Renal pelvis (tissue), 4 donors: ENCODE measurements around the gene DEPDC5. TPM values are rescaled to one million over a fixed set of nuclear protein-coding genes. Genes with fewer than 3 reads are reported as not detected.
A peak's percentile ranks its signal among the peaks of the same experiment; 100 is the strongest.

Experiments
- DNase-seq: peaks from one replicate; pipeline ENCODE4 v3.0.0-alpha.2; 2013
- polyA plus RNA-seq, 3 donors: library from polyadenylated mRNA; unstranded; fragments of 120-200 nt; gene quantifications; one replicate each; pipeline ENCODE4 v1.2.1, GENCODE V29; 2013; ENCODE audit not compliant: insufficient read length in 3 of 3

The DEPDC5 gene
- polyA plus RNA-seq, 3 donors = 14.2 to 18.3 (median 18.2) TPM

DNA sequence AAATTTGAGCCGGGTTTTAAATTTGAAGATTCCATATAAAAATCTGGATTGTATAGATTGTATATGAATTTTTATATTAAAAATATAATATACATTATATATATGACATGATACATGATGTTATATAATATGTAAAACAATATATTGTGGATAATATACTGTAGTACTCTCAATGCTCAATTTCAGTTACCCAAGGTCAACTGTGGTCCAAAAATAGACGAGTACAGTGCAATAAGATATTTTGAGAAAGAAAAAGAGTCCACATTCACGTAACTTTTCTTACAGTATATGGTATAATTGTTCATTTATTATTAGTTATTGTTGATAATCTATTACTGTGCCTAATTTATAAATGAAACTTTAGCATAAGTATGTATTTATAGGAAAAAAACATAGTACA is 96.3 kb downstream of the DEPDC5 start:
- no peak for DNase-seq

DNA sequence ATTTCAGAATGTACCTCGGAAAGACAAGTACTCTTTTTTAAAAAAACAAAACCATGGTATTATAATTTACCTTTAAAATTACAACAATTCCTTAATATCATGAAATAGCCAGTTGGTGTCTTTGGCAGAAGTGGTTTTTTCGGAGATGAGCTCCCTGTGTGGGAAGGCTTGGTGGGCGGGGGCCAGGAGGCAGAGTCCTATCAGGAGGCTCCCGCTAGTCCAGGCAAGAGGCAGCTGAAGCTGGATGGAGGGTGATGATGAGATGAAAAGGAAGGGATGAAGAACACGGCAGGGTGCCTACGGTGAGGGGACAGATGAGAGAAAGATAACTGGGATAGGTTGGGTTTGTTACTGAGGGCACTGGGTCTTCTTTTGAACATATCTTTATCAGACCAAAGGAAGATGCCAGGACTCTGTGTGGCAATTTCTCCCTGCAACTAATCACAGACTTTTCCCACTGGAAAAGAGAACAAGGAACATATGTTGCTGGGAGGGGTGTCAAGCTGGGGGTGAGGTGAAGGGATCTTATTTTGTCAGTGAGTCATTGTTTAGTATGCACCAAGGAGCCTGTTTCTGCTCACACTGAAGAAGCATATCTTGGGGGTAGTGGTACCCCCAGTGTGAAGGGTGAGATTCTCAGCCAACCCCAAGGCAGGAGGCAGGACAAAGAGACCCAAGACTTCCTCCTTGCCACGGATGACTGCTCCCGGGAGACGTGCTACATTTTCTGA is 99.0 kb downstream of the DEPDC5 start:
- no peak for DNase-seq

DNA sequence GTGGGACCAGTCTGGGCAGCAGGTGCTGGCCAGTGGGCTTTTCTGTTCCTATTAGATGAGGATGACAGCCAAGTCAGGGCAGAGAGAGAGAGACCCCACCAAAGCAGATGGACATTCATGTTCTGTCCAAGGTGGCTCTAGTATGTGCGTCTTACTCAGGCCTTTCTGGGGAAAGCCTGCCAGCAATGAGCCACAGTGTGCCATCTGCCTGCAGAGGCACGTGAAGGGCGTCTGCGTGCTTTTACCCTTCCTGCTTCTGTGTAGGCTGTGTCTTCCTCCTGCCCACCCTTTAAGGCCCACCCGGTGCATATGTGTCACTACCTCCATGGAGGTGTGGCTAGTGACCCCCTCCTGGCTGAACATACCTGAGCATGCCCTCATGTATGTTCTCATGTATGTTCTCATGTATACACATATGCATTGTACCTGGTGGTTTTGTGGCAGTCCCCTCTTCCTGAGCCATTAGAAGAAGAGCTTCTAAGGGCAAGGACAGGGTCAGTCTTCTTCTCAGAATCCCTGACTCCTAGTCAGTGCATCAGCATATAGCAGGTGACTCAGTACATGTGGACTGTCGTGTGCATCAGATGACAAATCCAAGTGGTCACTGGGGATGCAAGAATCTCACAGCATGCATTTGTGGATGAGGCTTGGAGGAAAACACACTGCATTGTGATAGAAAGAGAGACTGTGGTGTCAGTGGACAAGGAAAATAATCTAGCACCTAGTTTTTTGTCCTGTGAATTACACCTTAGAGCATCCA is 100.1 kb downstream of the DEPDC5 start:
- DNase-seq = no peak

DNA sequence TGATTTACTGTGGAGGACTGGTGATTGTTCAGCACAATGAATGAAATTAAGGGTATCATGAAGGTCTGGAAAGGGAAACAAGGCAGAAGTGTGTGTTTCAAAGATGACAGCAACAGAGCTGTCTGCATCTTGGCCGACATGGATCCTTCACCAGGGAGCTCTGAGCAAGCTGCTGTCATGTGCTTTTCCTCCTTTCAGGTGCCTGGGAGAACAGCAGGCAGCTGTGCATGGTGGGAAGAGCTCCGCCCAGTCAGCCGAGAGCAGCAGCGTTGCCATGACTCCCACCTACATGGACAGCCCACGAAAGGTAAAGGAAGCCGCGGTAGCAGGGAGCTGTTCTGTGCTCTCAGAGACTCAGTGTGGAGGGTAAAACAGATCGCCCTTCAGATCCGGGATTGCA is 103.4 kb downstream of the DEPDC5 start:
- DNase-seq = peak; percentile 73

DNA sequence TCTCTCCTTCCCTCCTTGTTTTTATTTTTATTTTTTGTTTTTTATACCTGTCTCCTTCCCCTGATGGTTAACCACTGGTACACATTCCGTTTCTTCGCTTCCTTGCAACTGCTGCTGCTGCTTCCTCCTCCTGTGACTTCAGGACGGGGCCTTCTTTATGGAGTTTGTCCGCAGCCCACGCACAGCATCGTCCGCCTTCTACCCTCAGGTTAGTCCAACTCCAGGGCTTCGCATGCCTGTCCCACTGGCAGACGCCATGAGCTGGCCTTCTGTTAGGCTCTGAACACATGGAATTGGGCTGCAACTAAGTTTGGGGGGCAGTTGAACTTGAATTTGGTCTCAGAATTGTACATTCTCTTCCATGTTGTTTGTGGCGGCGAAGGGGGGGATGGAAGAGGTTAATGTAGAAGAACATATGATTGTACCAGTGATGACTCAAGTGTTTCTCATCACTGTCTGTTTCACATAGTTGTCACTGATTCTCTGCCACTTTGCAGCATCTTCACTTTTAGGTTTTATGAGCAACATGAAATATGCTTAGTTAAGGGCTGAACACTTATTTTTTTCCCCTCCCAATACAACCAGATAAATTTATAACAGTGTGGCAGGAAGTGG is 107.5 kb downstream of the DEPDC5 start:
- DNase-seq = no peak

DNA sequence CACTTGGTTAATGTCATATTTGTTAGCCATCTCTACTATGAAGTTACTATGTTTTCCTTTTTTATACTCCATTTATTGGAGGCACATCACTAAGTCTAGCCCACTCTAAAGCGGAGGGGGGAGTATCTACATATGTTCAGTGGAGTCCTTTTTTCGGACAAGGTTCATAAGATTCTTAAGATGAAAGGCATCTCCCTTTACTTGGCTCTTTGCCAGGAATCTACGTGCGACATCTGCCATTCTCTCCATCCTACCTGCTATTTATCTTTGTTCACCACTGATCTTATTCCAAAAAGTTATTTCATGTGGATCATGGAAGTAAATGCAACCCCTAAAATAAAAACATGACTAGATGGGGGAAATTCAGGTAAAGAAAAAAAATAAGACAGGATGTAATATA is 113.1 kb downstream of the DEPDC5 start:
- no peak for DNase-seq

DNA sequence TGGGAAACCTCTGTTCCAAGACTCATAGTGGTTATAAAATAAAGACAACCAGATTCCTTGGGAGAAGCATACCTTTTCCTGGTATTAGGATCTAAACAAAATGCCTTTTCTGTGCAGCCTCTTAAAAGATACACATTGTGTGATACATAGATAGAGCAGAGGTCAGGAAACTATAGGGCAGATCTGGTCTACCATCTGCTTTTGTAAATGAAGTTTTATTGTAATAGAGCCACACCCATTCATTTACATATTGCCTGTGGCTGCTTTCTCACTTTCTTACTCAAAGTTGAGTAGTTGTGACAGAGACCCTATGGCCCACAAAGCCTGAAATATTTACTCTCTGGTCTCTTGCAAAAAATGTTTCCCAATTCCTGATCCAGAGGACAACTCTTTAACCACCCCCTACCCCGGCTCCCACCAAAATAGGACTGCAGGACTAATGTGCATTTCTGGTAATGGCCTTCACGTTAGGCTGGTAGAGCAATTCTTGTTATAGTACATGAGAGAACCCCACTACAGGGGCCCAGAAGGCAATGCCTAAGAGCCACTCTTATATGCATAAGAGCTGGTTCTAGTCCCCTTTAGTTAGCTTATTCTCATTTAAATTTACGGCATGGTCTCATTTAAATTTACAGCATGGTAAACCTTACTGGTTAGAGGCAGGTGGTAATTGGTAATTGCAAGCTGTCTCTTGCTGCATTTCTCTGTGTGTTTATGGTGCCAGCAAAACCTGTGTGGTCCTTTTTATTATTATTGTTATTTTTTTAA is 113.8 kb downstream of the DEPDC5 start:
- DNase-seq = no peak

DNA sequence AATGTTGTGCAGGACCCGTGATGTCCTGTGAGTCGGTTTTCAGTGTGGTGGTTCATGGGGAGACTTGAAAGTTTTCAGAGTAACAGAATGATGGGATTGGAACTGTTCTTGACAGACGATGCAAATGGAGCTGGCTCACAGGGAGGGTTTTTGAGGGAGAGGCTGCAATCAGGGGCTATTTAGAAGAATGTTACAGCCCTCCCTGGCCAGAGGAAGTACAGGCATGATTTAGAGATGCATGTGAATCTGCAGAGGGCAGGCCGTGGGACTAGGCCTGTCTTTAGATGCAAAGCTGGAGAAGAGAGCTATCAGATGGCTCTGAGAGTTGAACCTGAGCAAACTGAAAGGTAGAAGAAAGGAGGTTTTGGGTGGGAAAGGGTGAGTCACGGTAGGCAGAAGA is 115.9 kb downstream of the DEPDC5 start:
- DNase-seq = no peak

DNA sequence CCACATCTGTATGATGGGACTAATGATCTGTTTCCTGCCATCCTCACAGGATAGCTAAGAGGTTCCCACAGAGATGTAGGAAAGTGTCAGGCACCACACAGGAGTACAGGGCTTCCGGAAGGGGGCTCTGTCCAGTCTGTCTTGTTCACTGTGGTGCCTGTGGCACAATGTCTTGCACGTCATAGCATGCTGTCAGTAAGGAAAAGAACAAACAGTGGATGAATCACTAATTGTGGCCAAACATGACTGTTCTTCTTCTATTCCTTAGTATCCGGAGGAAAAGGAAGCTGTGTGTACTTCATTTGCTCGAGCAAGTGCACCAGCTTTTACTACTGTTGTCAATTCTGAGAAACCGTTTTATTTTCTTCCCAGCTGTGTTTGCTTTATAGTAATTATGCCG is 117.1 kb downstream of the DEPDC5 start:
- no peak for DNase-seq

DNA sequence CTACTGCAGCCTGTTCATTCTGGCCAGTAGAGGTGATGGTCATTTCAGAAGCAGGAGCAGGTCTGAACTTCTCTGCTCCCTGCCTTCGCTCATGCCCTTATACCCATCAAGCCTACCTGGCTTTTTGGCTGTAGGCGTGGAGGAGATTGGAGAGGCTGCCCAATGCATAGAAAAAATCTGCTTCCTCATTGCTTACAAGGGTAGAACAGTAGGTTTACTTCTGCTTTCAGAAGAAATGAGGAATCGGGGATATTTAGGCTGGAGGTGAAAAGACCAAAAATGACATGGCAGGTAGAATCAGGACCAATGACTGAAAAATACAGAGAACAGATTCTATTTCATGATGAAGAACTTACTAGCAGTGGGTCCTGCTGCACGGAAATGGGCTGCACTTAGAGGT is 117.7 kb downstream of the DEPDC5 start:
- DNase-seq = no peak

DNA sequence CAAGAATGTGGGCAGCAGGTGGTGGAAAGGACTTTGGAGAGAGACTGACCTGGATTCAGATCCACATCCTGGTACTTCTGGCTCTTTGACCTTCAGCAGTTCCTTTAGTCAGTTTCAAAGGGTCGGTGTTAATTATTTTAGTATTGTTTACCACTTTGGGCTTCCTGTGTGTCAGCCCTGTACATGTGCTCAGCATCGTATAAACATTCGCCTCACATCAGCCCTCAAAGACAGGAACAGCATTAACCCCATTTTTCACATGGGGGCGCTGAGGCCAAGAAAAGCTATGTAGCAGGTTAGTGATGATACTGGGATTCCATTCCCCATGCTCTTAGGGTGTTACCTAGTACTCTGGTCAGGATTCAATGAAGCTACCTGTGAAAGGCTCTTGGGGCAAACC is 118.4 kb downstream of the DEPDC5 start:
- no peak for DNase-seq

DNA sequence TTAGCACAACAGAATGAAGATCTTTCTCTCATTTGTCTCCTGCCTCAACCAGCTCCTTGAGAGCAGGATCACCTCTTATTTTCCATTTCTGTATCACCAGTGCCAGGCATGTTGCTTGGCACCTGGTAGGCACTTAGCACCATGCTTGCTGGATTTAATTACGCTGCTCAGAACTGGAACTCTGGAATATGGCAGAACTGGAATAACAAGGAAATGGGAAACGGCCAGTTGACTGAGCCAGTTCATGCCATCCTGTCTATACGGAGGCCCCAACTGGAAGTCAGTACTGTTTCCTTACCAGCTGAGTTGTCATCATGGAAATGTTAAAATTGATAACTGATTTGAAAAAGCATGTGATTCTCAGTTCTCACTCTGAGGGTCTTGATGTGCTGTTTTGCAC is 121.0 kb downstream of the DEPDC5 start:
- no peak for DNase-seq

DNA sequence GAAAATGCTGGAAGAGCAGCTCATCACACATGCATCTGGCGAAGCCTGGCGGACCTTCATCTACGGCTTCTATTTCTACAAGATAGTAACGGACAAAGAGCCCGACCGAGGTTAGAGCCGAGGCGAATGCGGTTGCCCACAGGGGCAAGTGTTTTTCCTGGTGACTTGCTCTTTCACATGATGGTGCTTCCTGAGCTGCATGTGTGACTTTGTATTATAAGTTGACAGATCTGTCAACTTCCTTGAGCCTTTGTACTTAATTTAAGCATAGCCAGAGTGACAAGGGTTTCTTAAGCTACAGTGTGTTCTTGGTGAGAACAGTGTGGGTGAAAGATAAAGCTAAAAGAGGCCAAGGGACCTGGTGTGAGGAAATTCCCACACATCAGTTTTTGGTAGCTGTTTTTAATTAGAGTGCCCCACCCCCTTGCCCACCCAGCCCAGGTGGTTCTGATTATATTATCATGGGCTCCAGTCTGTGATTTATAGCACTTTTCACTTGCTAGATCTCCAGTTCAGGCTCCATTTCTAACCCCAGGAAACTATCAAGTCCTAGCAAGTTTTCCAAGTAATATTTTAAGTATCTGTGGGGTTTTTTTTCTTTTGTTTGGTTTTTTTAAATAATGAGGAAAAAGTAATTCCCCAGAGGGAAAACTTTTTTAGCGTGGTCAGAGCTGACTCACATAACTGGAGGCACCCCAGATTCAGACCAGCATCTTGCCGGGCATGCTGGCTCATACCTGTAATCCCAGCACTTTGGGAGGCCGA is 122.5 kb downstream of the DEPDC5 start:
- DNase-seq = no peak

DNA sequence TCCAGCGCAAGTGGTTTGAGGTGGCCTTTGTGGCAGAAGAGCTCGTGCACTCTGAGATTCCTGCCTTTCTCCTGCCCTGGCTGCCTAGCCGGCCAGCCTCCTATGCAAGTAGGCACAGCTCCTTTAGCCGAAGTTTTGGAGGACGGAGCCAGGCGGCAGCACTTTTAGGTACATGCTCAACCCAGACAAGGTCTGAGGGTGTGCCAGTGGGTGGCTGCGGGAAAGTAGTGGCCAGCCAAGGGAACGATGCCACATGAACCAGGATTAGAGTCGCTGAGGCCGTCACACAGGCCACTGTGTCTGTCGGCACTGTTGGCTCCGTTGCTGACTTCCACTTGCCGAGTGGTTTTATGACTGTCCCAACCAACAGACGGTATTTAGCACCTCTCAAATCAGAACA is 125.8 kb downstream of the DEPDC5 start:
- DNase-seq = no peak

DNA sequence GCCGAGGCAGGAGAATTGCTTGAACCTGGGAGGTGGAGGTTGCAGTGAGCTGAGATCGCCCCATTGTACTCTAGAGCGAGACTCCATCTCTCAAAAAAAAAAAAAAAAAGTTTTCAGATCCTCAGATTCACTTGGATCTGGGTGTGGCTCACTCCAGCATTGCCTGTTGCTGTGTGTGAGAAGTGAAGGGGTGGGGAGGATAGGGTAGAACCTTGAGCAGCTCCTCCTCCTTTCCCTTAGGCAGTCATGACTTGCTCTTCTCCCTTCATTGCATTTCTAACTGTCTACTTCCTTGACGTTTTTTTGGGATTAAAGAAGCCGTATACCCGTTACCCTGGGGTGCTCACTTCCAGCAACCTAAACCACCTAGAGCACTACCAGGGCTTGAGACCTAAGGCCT is 127.4 kb downstream of the DEPDC5 start:
- no peak for DNase-seq

DNA sequence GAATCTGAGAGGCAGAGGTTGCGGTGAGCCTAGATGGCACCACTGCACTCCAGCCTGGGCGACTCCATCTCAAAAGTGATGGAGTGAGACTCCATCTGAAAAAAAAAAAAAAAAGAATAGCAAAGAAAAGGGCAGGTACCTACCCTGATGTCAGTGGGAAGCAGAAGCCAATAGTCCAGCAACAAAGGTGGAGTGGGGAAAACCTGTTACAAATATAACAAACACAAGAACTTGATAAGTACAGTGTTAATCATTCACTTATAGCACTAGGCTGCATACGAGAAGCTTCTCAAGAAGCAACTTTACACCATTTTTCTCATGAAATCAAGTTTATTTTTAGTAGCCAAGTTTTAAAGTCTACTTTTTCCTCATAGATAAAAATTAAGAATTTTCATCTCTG is 128.0 kb downstream of the DEPDC5 start:
- DNase-seq = no peak

DNA sequence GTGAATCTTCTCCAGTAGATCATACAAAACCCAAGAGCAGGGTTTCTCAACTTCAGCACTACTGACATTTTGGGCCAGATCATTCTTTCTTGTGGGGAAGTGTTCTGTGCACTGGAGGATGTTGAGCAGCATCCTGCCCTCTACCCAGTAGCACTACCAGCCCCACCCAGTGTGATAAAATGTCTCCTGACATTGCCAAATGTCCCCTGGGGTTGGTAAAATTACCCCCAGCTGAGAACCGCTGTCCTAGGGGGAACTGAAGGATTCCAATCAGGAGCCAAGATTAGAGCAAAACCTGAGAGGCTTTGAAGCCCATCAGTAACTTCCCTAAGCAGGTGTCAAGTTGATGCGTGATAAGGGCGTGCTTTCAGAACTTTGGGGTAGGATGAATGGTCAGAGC is 129.2 kb downstream of the DEPDC5 start:
- DNase-seq = no peak

DNA sequence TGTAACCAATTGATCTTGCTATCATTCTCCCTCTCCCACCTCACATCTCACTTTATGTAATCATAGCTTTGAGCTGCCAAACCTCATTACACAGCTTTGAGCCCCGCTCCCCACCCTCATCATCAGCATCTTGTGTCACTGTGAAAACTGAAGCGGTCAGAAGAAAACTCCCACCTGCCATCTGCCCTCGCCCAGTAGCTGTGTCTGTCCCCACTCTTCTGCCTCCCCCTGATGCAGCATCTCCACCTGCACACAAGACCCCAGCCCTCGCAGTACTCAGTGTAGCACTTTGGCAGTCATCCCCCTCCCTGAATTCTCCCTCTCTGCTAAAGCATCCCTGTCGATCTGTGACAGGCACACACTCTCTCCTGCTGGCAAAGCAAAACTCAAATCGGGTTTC is 130.2 kb downstream of the DEPDC5 start:
- DNase-seq = no peak

DNA sequence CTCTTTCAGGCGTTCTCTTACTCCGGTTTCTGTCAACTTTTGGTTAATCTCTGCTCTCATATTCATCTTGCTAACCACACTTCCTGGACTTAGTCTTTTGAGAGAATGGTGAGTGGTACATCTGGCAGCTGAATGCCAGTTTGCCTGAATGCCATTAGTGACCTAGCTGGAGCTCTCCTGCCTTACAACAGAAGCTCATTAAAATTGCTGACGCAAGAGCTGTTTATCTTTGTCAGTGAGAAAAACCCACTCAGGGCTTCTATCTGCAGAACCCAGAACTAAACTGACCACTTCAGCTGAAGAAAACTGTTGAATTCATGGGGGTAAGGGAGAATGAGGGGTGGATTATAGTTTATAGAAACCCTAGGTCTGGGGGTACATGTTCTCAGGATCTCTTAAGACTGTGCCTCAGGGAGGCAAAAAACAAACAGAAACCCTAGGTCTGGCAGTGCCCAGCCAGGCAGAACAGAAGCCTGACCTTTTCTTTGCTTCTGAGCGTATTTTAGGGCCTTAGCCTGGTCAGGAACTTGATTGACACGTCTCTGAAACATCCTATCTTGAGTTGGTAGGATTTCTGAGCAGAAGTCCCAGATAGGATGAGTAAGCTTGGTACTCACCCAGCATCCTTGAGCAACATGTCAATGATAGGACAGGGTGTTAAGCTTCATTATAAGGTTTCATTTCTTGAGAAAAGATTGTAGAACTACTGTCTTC is 137.7 kb downstream of the DEPDC5 start:
- no peak for DNase-seq

DNA sequence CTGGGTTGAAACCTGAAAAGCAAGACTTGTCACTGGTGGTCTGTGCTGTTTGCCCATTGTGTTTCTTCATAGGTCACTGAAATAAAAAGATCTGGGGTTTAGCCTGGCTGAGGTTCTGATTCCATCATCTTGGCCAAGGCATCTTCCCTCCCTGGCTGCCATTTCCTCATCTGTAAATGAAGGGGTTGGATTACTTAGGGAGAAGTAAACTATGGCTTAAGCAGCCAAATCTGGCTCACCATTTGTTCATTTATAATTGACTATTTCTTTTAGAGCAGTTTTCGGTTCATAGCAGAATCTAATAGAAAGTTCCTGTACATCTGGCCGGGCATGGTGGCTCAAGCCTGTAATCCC is 138.2 kb downstream of the DEPDC5 start:
- no peak for DNase-seq

DNA sequence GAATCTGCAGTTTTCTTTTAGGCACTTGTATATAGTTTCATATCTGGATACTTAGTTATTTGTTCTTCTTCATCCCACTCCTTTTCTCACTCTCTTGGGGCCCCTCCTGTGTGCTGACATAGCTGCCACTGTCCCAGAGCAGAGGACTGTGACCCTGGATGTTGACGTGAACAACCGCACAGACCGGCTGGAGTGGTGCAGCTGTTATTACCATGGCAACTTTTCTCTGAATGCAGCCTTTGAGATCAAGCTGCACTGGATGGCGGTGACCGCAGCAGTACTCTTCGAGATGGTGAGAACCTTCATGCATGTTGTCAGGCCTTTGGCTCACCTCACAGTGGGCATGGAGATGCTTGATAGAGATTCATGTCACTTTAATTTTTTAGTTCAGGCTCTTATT is 139.6 kb downstream of the DEPDC5 start:
- peak; percentile 58 for DNase-seq
